WERI-Rb-1 (cell line): ENCODE results near the gene ST3GAL6.

Experiments
- DNase-seq: peaks from one replicate; pipeline ENCODE4 v3.0.0-alpha.2; 2020
- H3K27ac ChIP-seq: fragments of 250-450 bp; sonication (Bioruptor Pico); 2 replicates; pipeline ENCODE4 v1.5.1; 2020; ENCODE audit warnings: mild to moderate bottlenecking, moderate library complexity
- H3K27me3 ChIP-seq: fragments of 250-450 bp; sonication (Bioruptor Pico); 2 replicates; pipeline ENCODE4 v1.5.1; 2021; ENCODE audit warnings: mild to moderate bottlenecking, low read depth, moderate library complexity; ENCODE audit not compliant: insufficient read depth, severe bottlenecking
- H3K36me3 ChIP-seq: fragments of 250-450 bp; sonication (Bioruptor Pico); 2 replicates; pipeline ENCODE4 v1.5.1; 2020; ENCODE audit warnings: mild to moderate bottlenecking, moderate library complexity
- H3K4me3 ChIP-seq: 2 replicates; pipeline ENCODE4 v1.5.1; 2011; ENCODE audit warnings: low read depth, mild to moderate bottlenecking, control low read depth, low read length
- H3K9me3 ChIP-seq: fragments of 250-450 bp; sonication (Bioruptor Pico); 2 replicates; pipeline ENCODE4 v1.5.1; 2021; ENCODE audit warnings: mild to moderate bottlenecking, moderate library complexity; ENCODE audit not compliant: severe bottlenecking
- CTCF ChIP-seq: IDR thresholded peaks from 2 replicates; pipeline ENCODE4 v1.5.1; 2011; ENCODE audit warnings: low read depth, mild to moderate bottlenecking, control low read depth, inconsistent platforms, low read length

ST3GAL6 gene

GRCh38 chr3:98725352-98725751, 37.8 kb upstream of the ST3GAL6 start:
- Histone ChIP-seq H3K27me3 (peaks cover 6% of the 10 kb centered on the region), H3K9me3 (no peaks in the 10 kb centered on the region), H3K36me3 (no peaks in the 10 kb centered on the region), H3K27ac (no peak overlapping the region), H3K4me3 (no peak overlapping the region)
- TF ChIP-seq CTCF = no peak
- no peak for DNase-seq

- Histone ChIP-seq H3K4me3 (no peak overlapping the region), H3K27me3 (peaks cover 6% of the 10 kb centered on the region), H3K36me3 (no peaks in the 10 kb centered on the region), H3K27ac (no peak overlapping the region), H3K9me3 (no peaks in the 10 kb centered on the region)
- no peak for DNase-seq
- TF ChIP-seq CTCF = no peak
These were observed 37.1 kb upstream of the ST3GAL6 start for GRCh38 chr3:98726084-98726483.

GRCh38 chr3:98727638-98728037, 35.5 kb upstream of the ST3GAL6 start:
- no peak for TF ChIP-seq CTCF
- no peak for DNase-seq
- Histone ChIP-seq H3K36me3 (no peaks in the 10 kb centered on the region), H3K9me3 (no peaks in the 10 kb centered on the region), H3K27ac (no peak overlapping the region), H3K4me3 (no peak overlapping the region), H3K27me3 (peaks cover 13% of the 10 kb centered on the region)

- no peaks in the 10 kb centered on the region for H3K9me3 ChIP-seq
- H3K36me3 ChIP-seq = no peaks in the 10 kb centered on the region
- TF ChIP-seq CTCF = no peak
- no peak for DNase-seq
- no peak overlapping the region for H3K27ac ChIP-seq
- peaks cover 20% of the 10 kb centered on the region for H3K27me3 ChIP-seq
- no peak overlapping the region for H3K4me3 ChIP-seq
These were observed 34.5 kb upstream of the ST3GAL6 start for GRCh38 chr3:98728672-98729071.

- Histone ChIP-seq H3K4me3 (no peak overlapping the region), H3K27me3 (peaks cover 20% of the 10 kb centered on the region), H3K27ac (no peak overlapping the region), H3K9me3 (no peaks in the 10 kb centered on the region), H3K36me3 (no peaks in the 10 kb centered on the region)
- no peak for TF ChIP-seq CTCF
- no peak for DNase-seq
These were observed 32.8 kb upstream of the ST3GAL6 start for GRCh38 chr3:98730338-98730737.

GRCh38 chr3:98730886-98731537, 32.1 kb upstream of the ST3GAL6 start:
- no peaks in the 10 kb centered on the region for H3K9me3 ChIP-seq
- TF ChIP-seq CTCF = no peak
- H3K36me3 ChIP-seq = no peaks in the 10 kb centered on the region
- no peak overlapping the region for H3K4me3 ChIP-seq
- H3K27ac ChIP-seq = no peak overlapping the region
- DNase-seq = no peak
- H3K27me3 ChIP-seq = peaks cover 20% of the 10 kb centered on the region
